ENCODE measurements around the gene CHRNA4. TPM values are rescaled to one million over a fixed set of nuclear protein-coding genes. Genes with fewer than 3 reads are reported as not detected.

Gene CHRNA4
- total RNA-seq, 2 donors from 2014 or later: not detected

DNA sequence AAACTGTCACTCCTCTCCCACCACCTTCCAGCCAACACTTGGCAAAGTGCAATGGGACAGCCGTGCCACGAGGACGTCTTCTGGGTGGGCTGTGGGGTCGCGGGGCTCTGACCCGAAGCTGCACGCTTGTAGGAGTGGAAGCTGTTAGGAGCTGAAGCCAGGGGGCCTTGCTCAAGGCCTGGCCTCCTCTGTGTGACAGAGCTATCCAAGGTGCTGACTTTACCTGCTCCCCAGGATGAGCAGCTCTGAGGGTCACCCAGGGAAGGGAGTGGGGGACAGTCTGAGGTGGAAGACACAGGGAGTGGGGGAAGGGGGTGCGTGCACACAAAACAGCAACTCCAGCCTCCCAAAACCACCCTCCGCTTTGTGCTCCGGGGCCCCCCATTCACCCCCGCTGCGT lies 17.5 kb upstream of the CHRNA4 start:
- Mint-ChIP-seq H3K27me3 (peaks cover 35% of the 10 kb centered on the region), H3K36me3 (ENCODE audit: low read depth) (peaks cover 2% of the 10 kb centered on the region), H3K27ac (no peak overlapping the region), H3K4me1 (no peaks in the 10 kb centered on the region), H3K4me3 (no peak overlapping the region)
- no peaks in the 10 kb centered on the region for H3K9me3 ChIP-seq (ENCODE audit: control insufficient read depth, low read length, poor library complexity, severe bottlenecking)
- DNase-seq (no peak), ATAC-seq (no peak)

DNA sequence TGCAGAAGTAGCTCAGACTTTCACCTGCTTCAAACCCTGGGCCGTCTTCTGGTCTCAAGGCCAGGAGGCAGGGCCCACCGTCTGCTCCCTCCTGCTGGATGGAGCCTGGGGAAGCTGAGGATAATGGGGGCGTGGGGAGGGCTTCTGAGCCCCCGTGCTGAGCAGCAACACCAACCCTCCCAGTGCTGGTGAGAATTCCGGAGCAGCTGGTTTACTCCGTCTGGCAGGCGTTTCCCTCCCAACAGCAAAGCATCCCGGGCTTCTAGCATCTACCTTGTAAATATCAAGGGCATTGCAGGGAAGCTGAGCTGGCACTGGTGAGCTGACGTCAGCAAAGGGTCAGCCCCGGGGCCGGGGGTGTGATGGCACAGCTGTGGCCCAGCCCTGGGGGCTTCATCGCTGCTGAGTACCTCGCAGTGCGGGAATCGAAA lies 16.8 kb upstream of the CHRNA4 start:
- ATAC-seq: no peak
- Mint-ChIP-seq H3K27ac (no peak overlapping the region), H3K4me3 (no peak overlapping the region), H3K4me1 (no peaks in the 10 kb centered on the region), H3K36me3 (ENCODE audit: low read depth) (peaks cover 2% of the 10 kb centered on the region), H3K27me3 (peaks cover 36% of the 10 kb centered on the region)
- DNase-seq: no peak
- H3K9me3 ChIP-seq (ENCODE audit: control insufficient read depth, low read length, poor library complexity, severe bottlenecking): no peaks in the 10 kb centered on the region

DNA sequence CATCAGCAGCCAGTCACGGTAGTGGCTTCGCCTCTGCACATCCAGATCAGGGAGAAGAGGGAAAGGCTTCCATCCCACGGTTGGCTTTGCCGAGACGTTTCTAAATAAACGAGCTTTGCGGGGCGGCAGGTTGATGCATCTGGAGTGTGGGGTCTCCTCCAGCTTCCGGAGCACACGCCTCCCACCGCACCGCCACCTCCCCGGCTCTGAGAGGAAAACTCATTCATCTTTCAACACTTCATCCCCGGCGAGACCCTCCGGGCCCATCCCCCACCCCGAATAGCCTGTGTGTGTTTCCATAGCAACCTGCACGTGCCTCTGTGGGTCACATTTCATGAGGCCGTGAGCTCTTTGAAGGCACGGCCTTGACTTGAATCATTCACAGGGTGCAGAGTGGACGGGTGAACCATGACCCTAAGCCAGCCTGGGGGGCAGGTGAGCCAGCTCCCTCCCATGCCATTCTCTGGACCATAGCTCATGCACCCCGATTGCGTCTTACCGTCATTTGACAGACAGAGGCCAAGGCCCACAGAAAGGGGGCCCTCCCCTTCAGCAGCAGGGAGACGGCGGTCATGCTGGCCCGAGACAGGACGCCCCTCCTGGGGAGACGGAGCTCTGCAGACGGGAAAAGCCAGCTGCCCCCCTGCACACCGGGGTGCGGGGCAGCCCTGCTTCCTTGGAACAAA lies 16.2 kb upstream of the CHRNA4 start:
- DNase-seq: no peak
- Mint-ChIP-seq H3K4me3 (no peak overlapping the region), H3K27ac (no peak overlapping the region), H3K27me3 (peaks cover 40% of the 10 kb centered on the region), H3K4me1 (no peaks in the 10 kb centered on the region), H3K36me3 (ENCODE audit: low read depth) (peaks cover 2% of the 10 kb centered on the region)
- no peak for ATAC-seq
- no peaks in the 10 kb centered on the region for H3K9me3 ChIP-seq (ENCODE audit: control insufficient read depth, low read length, poor library complexity, severe bottlenecking)

DNA sequence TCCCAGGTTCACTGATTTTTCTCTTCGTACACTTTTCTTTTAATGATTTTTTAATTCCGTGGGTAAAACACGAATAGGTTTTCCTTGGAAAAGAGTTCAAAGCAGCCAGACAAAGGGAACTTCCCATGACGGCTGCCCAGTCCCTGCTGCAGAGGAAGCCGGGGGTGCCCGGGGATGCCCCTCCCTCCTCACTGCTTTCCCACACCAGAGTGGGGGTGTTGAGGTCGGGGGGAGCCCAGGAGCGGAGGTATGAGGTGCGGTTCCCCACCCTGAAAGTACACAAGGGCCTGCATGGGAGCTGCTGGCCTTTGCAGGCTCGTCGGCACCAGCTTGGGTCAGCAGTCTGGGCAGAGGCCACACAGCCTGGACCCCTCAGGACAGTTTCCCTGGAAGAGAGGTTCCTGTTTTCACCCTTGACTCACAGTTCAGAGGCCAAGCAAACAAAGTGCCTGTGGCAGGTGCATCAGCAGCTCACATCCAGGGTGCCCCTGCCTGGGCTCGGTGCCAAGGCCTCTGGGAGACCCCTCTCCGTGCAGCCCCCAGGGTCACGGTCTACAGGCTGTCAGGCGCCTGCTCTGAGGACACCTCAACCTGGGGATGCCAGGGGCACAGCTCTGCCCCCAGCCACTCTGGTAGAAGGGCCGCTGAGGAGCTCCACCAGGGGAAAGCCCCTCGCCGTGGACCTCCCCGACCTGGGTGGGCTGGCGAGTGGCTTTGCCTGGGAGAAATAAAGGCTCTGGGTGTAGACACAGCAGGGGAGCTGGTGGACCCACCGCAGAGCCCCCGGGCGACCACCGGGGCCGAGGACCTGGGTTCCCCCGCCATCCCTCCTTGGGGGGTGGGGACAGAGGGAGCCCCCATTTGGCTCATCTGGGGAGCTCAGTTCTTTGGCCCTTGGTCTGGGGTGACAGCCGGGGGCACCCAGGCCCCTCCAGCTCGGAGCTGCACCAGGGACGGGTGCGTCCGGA lies 15.4 kb upstream of the CHRNA4 start:
- H3K9me3 ChIP-seq (ENCODE audit: control insufficient read depth, low read length, poor library complexity, severe bottlenecking): no peaks in the 10 kb centered on the region
- H3K4me1 Mint-ChIP-seq: no peaks in the 10 kb centered on the region
- no peak overlapping the region for H3K27ac Mint-ChIP-seq
- ATAC-seq: no peak
- H3K27me3 Mint-ChIP-seq: peaks cover 43% of the 10 kb centered on the region
- H3K4me3 Mint-ChIP-seq: no peak overlapping the region
- peaks cover 2% of the 10 kb centered on the region for H3K36me3 Mint-ChIP-seq (ENCODE audit: low read depth)
- DNase-seq: no peak

DNA sequence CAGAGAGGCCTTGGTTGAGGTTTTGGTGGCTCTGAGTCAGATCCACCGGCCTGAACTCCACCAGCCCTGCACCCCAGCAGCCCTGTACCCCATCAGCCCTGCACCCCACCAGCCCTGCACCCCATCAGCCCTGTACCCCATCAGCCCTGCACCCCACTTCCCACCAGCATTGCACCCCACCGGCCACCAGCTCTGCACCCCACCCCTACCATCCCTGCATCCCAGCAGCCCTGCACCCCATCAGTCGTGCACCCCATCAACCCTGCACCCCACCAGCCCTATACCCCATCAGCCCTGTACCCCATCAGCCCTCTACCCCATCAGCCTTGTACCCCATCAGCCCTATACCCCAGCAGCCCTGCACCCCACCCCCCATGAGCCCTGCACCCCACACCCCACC lies 14.3 kb upstream of the CHRNA4 start:
- Mint-ChIP-seq H3K36me3 (ENCODE audit: low read depth) (peaks cover 2% of the 10 kb centered on the region), H3K4me1 (no peaks in the 10 kb centered on the region), H3K27me3 (peaks cover 50% of the 10 kb centered on the region), H3K27ac (no peak overlapping the region), H3K4me3 (no peak overlapping the region)
- H3K9me3 ChIP-seq (ENCODE audit: control insufficient read depth, low read length, poor library complexity, severe bottlenecking): no peaks in the 10 kb centered on the region
- ATAC-seq (no peak), DNase-seq (no peak)

DNA sequence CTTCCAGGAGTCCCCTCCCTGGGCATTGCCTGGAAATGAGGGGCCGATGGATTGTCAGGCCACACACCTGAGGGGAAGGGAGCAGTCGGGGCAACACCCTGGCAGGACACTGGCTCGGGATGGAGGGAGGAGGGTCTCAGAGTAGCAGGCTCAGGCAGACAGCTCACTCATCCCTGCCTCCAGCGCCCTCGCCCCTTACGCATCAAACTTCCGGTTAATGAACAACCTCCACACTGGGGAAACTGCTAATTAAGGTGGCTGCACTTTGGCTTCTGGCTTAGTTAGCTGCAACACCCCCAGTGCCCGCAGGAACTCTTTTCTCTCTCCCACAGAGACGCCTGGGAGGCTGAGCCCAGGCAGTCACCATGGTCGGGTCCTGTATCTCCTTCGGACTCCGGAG lies 13.4 kb upstream of the CHRNA4 start:
- Mint-ChIP-seq H3K36me3 (ENCODE audit: low read depth) (peaks cover 2% of the 10 kb centered on the region), H3K27me3 (peaks cover 50% of the 10 kb centered on the region), H3K27ac (no peak overlapping the region), H3K4me3 (no peak overlapping the region), H3K4me1 (no peaks in the 10 kb centered on the region)
- DNase-seq: no peak
- ATAC-seq: no peak
- H3K9me3 ChIP-seq (ENCODE audit: control insufficient read depth, low read length, poor library complexity, severe bottlenecking): no peaks in the 10 kb centered on the region

DNA sequence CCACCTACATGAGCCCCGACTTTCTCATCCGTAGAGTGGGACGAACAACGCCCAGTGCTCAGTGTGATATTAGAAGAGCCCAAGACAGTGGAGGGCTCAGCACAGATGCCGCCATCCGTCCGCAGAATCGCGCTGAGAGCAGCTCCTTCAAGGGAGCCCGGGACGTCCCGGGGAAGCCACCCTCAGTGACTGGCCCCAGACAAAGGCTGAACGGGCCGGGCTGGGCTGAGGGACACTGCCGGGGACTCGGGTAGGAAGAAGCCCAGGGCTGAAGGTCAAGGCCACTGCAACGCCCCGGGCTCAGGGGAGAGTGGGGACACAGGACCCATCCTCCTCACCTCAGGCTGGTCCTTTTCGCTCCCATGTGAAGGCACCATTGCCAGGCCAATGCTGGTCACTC lies 12.8 kb upstream of the CHRNA4 start:
- Mint-ChIP-seq H3K4me3 (no peak overlapping the region), H3K4me1 (no peaks in the 10 kb centered on the region), H3K36me3 (ENCODE audit: low read depth) (peaks cover 2% of the 10 kb centered on the region), H3K27me3 (peaks cover 45% of the 10 kb centered on the region), H3K27ac (no peak overlapping the region)
- DNase-seq: no peak
- no peak for ATAC-seq
- H3K9me3 ChIP-seq (ENCODE audit: control insufficient read depth, low read length, poor library complexity, severe bottlenecking): no peaks in the 10 kb centered on the region

DNA sequence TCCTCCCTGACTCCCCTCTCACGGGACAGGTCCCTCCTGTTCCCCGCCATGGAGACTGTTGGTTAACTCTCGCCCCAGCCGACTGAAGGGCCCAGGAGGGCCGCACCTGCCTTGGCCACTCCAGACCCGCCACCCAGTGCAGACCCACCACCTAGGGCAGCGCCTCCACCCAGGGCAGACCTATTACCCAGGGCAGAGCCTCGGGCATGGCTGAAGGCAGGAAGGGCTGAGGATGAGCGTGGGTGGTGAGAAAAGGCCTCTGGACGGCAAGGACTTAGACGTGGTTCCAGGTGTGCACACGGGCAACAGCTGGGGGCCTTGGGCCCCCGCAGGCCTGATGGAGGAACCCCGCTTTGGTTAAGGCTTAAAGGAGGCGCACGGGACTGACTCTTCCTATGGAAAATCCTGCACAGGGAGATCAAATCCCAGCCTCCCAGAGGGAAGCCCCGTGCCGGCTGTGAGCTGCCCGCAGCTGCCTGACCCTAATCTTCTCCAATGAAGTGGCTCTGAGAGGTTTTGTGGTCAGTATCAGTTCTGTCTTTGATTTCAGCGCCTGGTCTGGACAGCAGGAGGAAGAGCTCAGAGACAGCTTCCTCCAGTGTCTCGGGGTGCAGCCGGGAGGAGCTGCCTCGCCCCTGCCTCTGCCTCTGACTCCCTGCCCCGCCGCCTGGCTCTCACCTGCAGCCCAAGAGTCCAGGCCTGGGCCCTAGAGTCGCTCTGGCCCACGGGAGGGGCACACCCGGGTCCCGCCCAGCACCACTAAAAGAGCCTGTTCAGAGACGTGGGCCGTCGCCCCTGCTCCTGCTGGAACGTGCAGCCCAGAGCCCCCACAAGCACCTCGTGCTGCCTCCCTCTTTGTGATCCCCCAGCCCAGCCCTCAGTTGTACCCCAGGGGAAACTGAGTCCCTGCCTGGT lies 12.1 kb upstream of the CHRNA4 start:
- Mint-ChIP-seq H3K4me1 (no peaks in the 10 kb centered on the region), H3K27ac (no peak overlapping the region), H3K4me3 (no peak overlapping the region), H3K36me3 (ENCODE audit: low read depth) (peaks cover 2% of the 10 kb centered on the region), H3K27me3 (peaks cover 37% of the 10 kb centered on the region)
- DNase-seq (no peak), ATAC-seq (no peak)
- no peaks in the 10 kb centered on the region for H3K9me3 ChIP-seq (ENCODE audit: control insufficient read depth, low read length, poor library complexity, severe bottlenecking)

DNA sequence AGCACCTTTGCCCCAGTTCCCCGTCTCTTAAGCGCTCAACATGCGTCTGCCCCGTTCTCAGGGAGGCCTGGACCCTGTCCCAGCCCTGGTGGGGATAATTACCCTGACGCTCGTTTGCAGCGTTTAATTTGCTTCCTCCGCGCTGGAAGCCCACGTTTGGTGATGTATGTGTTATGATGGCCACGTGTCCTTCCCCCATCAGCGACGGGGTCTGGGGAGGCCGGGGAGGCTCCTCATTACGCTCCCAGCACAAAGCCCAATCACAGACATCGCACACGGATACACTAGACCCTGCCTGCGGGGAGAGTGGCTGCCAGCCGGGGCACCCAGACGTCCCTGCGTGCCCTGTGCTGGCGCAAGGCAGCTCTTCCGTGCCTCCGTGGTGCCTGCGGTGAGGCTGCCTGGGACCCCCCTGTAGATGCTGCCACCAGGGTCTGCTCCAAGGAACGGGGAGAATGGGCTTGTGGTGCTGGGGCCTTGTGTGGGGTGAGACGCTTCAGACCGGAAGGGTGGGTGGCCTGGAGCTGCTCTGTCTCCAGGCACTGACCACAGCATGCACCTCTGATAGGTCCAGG lies 10.2 kb upstream of the CHRNA4 start:
- Mint-ChIP-seq H3K4me3 (no peak overlapping the region), H3K4me1 (no peaks in the 10 kb centered on the region), H3K27me3 (peaks cover 26% of the 10 kb centered on the region), H3K27ac (no peak overlapping the region), H3K36me3 (ENCODE audit: low read depth) (peaks cover 2% of the 10 kb centered on the region)
- no peak for ATAC-seq
- no peaks in the 10 kb centered on the region for H3K9me3 ChIP-seq (ENCODE audit: control insufficient read depth, low read length, poor library complexity, severe bottlenecking)
- no peak for DNase-seq

DNA sequence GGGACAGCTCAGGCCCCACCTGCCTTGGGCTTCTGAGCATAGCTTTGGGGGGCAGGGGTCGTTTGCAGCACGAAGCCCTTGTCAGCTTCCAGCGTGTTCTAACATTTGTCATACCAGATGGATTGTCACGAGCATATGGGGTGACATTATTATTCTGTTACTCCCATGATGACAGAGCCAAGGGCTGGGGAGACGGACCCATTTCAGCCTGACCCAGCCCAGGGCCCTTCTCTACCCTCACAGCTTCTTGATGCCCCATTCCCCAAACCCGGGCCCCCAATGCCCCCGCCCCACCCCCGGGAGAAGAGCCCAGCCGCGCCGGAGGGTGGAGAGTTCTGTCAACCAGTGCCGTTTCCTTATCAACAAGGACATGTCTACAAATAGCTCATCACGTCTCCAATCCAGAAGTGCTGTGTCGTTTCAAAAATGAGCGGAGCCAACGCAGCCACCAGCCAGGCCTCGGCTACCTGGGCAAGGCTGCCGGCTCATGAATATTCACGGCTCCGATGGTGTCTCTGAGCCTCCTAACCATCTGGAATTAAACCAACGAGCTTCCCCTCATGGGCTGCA lies 9.6 kb upstream of the CHRNA4 start:
- H3K4me1 Mint-ChIP-seq: no peaks in the 10 kb centered on the region
- no peaks in the 10 kb centered on the region for H3K9me3 ChIP-seq (ENCODE audit: control insufficient read depth, low read length, poor library complexity, severe bottlenecking)
- ATAC-seq (no peak), DNase-seq (no peak)
- H3K4me3 Mint-ChIP-seq: no peak overlapping the region
- no peaks in the 10 kb centered on the region for H3K36me3 Mint-ChIP-seq (ENCODE audit: low read depth)
- no peak overlapping the region for H3K27ac Mint-ChIP-seq
- H3K27me3 Mint-ChIP-seq: peaks cover 24% of the 10 kb centered on the region

DNA sequence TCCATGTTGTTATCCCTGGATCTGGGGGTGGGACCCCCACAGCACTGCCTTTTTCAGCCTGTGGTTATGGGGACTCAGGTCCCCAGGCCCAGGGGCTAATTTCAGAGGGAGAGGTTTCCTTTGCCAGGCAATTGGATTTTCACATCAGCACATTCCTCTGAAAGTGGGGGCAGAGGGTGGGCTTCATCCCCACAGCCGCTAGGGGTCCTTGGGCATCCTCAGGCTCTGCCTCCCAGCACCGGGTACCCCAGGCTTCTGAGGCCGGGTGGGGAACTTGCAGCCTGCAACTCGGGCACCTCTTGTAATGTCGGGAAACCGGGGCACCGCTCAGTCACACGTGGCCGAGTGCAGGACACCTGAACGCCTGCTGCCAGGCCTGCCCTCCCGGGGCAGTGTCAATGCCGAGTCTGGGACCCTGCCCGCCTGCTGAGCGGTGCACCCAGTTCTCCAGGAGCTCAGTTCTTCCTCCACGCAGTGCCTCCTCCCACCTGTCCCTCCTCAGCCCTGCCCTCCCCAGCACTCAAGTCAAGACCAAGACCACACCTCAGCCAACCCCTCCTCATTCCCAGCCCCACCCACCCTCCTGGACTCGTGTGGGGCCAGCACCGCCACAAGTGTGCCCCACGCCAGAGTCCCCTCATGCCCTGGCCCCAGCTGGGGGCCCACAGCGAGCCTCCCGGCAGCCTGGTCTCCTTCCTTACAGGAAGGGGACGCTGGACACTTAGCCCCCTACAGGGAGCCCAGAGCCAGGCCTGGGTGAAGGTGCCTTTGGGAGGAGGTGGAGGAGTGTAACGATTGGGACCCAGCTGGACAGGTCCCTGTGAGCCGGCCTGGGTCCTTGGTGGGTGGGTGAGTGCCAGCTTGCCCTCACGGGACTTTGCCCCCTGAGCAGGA lies 8.8 kb upstream of the CHRNA4 start:
- H3K27me3 Mint-ChIP-seq: peaks cover 19% of the 10 kb centered on the region
- H3K4me1 Mint-ChIP-seq: no peaks in the 10 kb centered on the region
- H3K4me3 Mint-ChIP-seq: no peak overlapping the region
- H3K27ac Mint-ChIP-seq: no peak overlapping the region
- H3K36me3 Mint-ChIP-seq (ENCODE audit: low read depth): no peaks in the 10 kb centered on the region
- H3K9me3 ChIP-seq (ENCODE audit: control insufficient read depth, low read length, poor library complexity, severe bottlenecking): no peaks in the 10 kb centered on the region
- DNase-seq (no peak), ATAC-seq (no peak)
